ENCODE measurements around the gene ZSCAN10.

Gene ZSCAN10

DNA sequence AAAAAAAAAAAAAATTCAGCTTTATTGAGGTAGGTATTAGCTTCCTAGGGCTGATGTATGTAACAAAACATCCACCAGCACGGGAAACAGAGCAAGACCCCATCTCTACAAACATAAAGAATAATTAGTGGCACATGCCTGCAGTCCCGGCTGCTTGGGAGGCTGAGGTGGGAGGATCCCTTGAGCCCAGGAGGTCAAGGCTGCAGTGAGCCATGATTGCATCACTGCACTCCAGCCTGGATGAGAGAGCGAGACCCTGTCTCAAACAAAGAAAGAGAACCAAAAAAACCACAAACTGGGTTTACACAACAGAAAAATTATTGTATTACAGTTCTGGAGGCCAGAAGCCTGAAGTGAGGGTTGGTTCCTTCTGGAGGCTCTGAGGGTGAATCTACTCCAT is 56.7 kb downstream of the ZSCAN10 start:
- TF ChIP-seq, protein P1, sequence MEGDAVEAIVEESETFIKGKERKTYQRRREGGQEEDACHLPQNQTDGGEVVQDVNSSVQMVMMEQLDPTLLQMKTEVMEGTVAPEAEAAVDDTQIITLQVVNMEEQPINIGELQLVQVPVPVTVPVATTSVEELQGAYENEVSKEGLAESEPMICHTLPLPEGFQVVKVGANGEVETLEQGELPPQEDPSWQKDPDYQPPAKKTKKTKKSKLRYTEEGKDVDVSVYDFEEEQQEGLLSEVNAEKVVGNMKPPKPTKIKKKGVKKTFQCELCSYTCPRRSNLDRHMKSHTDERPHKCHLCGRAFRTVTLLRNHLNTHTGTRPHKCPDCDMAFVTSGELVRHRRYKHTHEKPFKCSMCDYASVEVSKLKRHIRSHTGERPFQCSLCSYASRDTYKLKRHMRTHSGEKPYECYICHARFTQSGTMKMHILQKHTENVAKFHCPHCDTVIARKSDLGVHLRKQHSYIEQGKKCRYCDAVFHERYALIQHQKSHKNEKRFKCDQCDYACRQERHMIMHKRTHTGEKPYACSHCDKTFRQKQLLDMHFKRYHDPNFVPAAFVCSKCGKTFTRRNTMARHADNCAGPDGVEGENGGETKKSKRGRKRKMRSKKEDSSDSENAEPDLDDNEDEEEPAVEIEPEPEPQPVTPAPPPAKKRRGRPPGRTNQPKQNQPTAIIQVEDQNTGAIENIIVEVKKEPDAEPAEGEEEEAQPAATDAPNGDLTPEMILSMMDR (IDR thresholded peaks at IDR 0.05; ENCODE audit: control extremely low read depth, extremely low read depth, low read depth, missing control alignments): no peak
- no peak for DNase-seq (ENCODE audit: extremely low spot score)
- CTCF ChIA-PET: interaction anchor here (0.8 to 8.9 kb wide), 3 partner anchors 11 to 23 kb away, joined by 3 to 140 read pairs (median 8); partner anchors contain the start of gene TNFRSF12A
- POLR2A ChIA-PET: interaction anchor here (0.6 kb wide), 1 partner anchor 11 kb away, joined by 3 read pairs; no protein-coding TSS in a partner anchor

DNA sequence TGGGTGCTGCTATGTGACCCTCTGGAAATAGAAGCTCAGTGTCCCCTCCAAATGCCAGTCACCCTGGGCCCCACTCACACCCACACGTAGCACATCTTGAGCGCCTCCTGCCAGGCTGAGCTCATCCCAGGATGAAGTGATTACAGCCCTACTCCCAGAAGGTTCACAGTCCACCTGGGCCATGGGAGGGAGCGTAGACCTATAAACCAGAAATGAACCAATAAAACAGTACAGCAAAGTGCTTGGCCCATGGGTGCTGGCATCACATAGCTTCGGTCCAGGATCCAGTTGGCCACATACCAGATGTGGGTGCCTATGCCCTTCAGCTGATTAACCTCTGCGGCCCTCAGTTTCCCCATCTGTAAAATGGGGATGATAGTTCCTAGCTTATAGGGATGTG is 60.2 kb downstream of the ZSCAN10 start:
- TF ChIP-seq, protein P1 (IDR thresholded peaks at IDR 0.05; ENCODE audit: control extremely low read depth, extremely low read depth, low read depth, missing control alignments): no peak
- ChIA-PET POLR2A (no interaction called here), CTCF (interaction anchor here (0.9 to 8.9 kb wide), 6 partner anchors 7 to 91 kb away, joined by 3 to 140 read pairs (median 5); no protein-coding TSS in a partner anchor)
- DNase-seq (ENCODE audit: extremely low spot score): no peak

All from GM10248 (cell line).